Putamen (tissue), 1 donor: Measurements from ENCODE around the gene CA7.
"Not testable (repeated sequence)": the region's sequence is repeated elsewhere in the genome, so short reads cannot be mapped to it uniquely, and the experiment has no call there.

ENCODE experiments used
- DNase-seq: peaks from one replicate; pipeline ENCODE4 v3.0.0-alpha.2; 2016; ENCODE audit warnings: low spot score

CA7 gene

DNA sequence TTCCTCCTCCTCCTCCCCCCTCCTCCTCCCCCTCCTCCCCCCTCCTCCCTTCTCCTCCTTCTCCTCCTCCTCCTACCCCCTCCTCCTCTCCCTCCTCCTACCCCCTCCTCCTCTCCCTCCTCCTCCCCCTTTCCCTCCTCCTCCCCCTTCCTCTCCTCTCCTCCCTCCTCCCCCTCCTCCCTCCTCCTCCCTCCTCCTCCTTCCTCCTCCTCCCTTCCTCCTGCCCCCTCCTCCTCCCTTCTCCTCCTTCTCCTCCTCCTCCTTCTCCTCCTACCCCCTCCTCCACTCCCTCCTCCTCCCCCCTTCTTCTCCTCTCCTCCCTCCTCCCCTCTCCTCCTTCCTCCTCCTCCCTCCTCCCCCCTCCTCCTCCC is 29.5 kb downstream of the CA7 start:
- no peak for DNase-seq

DNA sequence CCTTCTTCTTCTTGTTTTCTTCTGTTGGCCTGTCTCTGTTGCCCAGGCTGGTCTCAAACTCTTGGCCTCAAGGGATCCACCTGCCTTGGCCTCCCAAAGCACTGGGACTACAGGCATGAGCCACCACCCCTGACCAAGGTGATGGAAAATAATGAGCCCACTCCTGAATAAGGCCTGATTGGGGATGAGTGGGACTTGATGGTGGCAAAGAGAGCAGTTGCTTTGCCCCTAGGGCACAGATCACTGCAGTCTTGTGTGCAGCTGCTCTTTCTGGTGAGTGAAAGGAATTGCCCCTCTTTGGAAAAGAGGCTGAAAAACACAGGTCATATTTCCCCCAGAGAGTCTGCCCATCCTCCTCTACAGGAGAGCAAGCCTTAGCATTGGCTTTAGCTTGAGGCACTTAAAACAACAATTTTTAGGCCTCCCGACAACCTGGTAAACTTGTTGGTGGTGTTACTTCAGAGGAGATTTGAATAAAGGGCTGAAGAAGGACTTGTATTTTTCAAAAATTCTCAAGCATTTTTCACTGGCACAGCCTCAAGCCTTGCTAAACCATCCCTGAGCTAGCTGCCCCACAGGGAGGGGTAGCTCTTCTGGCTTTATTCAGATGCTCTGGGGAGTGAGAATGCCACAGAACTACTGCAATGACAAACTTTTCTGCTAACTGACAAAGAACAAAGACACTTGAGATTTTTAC is 30.0 kb downstream of the CA7 start:
- DNase-seq: no peak

DNA sequence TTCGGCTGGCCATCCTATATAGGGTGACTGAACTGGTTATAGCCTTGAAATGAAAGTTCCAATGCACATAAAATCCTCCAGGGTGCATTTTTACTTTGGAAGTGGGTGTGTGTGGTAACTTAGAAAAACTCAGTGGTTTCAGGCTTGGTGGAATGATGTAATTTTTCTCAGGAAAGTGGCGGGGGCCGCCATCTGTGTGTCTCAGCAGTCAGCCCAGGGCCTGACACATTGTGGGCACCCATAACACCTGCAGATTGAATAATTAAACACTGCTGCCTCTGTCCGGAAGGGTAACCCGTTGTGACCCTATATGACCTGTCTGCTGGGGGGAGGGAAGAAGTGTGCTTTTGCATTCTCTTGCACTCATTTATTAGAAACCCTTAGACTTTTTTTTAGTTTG is 33.9 kb downstream of the CA7 start:
- DNase-seq: no peak

DNA sequence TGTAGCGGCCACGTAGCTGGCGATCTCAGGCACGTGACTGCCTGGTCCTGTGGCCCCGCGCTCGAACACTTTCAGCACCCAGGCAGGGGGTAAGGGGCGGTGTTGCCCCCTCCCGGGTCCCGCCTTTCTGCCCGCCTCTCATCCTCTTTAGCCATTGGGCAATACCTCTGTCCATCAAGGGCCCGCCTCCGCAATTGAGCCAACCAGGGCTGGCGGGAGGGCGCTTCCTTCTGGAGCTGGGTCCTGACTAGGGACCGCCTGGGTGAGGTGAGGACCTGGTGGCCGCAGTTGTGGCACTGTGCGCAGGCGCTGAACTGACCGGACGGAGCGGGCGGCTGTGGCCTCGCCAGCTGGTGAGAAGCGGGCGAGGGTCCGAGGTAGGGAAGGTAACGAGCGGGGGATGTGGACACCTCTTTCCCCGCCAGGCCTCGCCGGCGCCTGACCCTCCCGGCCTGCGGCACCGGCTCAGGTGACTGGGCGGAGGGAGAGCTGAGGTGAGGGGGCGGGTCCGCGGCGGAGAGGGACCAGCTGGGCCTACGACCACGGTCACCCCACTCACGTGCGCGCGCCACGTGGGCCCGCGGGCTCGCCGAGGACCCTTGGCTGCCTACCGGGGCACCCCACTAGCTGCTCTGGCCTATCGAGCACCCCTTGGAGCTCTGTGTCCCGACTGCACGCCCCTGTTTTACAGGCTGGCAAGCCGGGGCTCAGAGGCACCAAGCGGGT is 36.2 kb downstream of the CA7 start, which contains the start of gene PDP2:
TSS of gene PDP2 (plus strand) at position 228 of the 726 bp plus-strand sequence. CDS start 3,770 bp downstream, outside the sequence.
- peak; percentile 92 for DNase-seq

DNA sequence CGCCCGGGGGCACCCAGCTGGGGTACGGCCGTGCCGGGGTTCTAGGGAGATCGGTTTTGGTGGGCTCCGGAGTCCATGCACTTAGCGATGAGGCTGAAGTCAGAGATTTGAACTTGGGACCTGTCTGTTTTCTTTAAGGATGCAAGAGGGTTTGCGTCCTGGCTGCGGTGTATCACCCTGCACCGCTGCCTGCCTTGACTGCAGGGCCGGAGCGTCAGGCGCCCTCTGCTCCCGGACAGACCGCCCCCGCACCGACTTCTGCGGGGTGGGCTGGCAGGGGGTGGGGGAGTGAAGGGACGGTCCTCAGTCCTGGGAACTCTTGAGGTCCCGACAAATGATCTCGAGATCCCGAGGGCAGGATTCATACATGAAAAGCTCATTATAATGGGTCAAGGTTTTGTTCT is 36.8 kb downstream of the CA7 start:
- DNase-seq: no peak

DNA sequence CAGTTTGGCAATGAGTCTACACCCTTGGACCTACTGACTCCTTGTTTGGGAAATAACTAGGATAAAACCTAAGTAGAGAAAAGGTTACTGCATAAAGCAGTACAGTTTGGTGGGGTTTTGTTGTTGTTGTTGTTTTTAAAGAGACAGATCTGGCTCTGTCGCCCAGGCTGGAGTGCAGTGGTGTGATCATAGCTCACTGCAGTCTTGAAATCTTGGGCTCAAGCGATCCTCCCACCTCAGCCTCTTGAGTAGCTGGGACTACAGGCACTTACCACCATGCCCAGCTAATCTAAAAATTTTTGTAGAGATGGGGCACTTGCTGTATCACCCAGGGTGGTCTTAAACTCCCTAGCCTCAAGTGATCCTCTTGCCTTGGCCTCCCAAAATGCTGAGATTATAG is 37.3 kb downstream of the CA7 start:
- DNase-seq: no peak

DNA sequence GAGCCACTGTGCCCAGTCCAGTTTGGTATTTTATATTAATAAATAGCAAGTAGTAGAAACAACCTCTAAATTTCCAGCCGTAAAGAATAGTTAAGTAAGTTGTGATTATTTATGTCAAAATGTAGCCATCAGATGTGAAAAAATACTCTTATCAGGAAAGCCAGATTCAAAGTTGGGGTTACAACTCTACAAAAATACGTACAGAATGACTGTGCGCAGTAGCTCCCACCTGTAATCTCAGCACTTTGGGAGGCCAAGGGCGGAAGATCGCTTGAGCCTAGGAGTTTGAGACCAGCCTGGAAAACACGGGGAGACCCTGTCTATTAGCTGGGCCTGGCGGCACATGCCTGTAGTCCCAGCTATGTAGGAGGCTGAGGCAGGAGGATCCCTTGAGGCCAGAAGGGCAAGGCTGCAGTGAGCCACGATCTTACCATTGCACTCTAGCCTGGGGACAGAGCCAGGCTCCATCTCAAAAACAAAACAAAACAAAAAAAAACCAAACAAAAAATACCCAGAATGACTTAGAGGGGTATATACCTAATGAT is 37.8 kb downstream of the CA7 start:
- DNase-seq: no peak

DNA sequence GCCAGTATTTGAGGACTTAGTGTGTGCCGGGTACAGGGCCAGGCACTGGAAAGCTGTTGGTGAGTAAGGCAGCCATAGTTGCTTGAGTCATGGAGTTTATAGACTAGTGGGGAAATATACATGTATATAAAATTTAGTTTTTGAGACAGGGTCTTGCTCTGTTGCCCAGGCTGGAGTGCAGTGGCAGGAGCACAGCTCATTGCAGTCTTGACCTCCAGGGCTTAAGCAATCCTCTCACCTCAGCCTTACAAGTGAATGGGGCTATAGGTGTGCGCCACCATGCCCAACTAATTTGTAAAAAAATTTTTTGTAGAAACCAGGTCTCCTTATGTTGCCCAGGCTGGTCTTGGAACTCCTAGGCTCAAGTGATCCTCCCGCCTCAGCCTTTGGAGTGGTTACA is 38.5 kb downstream of the CA7 start:
- DNase-seq: no peak

DNA sequence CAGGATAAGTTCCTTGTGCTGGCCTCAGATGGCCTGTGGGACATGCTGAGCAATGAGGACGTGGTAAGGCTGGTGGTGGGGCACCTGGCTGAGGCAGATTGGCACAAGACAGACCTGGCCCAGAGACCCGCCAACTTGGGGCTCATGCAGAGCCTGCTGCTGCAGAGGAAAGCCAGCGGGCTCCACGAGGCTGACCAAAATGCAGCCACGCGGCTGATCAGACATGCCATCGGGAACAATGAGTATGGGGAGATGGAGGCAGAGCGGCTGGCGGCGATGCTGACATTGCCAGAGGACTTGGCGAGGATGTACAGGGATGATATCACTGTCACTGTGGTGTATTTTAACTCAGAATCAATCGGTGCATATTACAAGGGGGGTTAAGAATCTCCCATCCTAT is 41.3 kb downstream of the CA7 start:
- no peak for DNase-seq

DNA sequence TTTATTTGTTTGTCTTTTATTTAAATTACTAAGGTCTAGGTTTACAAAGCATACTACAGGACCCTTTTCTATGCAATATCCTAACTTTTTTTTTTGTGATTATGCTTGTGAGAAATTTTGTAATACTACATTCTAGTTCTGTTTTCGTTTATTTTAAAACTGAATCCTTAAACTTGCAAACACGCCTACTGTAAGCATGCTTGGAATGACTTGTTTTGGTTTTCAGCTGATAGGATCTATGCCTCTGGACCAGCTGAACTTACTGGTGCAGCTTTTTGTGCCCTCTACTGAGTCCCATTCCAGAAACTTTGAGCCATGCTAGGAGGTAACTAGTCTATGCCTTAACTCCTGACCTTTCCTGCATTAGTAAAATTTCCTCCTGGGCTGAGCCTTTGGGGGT is 42.1 kb downstream of the CA7 start:
- no peak for DNase-seq

DNA sequence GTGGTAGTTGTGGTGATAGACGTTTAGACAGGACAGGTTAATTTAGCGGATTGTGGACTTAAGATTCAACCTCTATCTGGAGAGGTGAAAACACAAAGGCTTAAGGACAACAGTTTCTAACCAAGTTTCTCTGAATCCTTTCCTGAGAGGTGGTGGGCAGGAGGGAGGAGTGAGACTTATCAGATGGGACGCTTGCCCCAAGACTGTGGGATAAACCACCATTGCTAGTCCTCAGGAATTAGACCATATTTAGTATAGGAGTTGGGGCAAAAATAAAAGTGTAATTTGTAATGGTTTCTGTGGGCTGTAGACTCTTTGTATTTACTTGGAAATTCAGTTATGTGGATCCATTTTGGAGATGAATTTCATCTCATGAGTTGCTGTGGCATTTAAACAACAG is 42.7 kb downstream of the CA7 start:
- DNase-seq: no peak

DNA sequence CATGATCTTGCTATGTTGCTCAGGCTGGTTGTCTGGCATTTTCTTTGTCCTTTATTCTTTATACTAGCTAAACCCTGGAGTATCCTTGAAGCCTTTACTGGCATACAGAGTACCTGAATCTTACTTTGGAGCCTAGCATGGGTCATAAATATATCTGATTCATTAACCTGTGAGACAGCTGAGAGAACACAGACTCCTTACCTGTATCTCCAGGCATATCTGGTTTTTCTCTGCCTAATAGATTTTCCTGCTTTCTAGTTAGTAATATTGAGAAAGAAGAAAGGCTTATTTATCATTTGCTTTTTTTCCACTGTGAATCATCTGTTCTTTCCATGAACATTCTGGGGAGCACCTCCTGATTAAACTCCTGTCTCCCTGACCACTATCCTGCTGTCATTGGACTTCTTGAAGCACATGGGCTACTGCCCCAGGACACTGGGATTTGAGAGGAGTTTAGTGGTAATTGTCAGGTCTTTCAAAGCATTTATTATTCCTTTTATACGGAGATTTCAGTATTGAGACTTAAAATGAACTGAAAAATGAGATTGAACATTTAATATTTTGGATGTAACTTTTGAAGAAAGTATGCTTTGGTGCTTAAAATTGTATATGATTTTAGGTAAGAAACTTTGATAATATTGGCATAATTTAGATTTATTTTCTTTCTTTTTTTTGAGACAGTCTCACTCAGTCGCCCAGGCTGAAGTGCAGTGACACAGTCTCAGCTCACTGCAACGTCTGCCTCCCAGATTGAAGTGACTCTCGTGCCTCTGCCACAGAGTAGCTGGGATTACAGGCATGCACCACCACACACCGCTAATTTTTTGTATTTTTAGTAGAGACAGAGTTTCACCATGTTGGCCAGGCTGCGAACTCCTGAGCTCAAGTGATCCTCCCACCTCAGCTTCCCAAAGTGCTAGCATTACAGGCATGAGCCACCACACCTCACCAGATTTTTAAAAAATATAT is 44.7 kb downstream of the CA7 start:
- DNase-seq: no peak

DNA sequence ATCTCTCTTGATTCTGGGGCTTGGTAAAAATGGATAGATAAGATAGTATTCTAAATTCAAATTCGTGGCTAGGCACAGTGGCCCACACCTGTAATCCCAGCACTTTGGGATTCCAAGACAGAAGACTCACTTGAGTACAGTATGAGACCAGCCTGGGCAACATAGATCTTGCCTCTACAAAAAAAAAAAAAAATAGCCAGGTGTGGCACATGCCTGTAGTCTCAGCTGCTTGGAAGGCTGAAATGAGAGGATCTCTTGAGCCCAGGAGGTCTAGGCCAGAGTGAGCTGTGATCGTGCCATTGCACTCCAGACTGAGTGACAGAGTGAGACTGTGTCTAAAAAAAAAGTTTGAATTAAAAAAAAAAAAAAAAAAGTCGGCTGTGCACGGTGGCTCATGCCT is 45.4 kb downstream of the CA7 start:
- no peak for DNase-seq

DNA sequence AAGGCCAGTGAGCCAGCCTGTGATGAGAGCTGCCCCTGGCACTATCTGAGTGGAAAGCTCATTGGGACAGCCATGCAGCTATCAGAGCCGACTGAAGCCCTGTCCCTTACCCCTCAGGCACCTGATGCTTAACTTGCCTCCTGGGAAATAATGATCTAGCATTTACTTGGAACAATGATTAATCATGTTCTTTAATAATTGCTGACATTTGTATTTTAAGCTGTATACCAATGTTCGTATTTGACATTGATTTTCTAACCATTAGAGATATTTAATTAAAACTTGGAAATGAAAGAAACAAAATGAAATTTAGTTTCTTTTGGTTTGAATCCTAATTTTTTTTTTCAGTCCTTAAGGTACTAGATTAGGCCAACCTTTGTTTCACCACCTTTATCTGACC is 46.6 kb downstream of the CA7 start:
- DNase-seq: no peak

DNA sequence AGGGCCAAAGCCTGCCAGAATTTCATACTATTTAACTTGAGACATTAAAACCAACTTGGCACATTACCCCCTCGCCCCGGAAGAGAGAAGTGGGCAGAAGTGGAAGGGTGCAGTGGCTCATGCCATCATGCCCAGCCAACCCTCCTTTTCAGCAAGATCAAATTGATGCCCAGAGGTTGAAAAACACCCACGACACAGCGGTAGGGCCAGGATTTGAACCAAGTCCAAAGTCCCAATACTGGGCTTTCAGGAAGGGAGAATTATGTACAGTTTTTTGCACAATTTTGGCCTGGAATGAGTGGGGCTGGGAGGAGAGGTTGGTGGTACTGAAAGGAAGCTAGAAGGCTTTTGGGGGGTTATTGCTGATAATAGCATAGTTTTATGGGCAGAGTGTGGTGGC is 47.1 kb downstream of the CA7 start:
- DNase-seq: no peak

DNA sequence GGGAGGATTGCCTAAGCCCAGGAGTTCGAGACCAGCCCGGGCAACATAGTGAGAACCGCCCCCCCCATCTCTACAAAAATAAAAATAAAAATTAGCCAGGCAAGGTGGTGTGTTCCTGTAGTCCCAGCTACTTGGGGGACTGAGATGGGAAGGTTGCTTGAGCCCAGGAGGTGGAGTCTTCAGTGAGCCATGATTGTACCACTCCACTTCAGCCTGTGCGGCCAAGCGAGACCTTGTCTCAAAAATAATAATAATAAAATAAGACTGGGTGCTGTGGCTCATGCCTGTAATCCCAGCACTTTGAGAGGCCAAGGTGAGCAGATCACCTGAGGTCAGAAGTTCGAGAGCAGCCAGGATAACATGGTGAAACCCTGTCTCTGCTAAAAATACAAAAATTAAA is 47.6 kb downstream of the CA7 start:
- no peak for DNase-seq

DNA sequence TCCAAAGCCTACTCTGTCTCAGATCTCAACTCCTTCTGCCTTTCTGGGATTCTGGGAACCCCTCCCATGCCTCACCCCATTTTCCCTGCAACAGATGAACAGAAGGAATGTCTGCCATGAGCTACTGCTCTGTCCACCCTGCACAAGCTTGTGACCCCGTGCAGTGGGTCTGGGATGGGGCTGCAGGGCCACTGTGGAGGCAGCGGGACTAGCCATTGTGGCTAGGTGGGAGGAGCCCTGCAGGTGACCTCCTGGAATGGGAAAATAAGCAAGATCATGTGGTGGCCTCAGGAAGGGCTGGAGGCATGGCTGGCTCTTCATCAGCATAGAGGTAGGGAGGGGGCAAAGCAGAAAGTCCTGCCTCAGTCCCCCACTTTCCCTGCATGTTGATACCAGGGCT is 49.8 kb downstream of the CA7 start:
- DNase-seq: no peak

DNA sequence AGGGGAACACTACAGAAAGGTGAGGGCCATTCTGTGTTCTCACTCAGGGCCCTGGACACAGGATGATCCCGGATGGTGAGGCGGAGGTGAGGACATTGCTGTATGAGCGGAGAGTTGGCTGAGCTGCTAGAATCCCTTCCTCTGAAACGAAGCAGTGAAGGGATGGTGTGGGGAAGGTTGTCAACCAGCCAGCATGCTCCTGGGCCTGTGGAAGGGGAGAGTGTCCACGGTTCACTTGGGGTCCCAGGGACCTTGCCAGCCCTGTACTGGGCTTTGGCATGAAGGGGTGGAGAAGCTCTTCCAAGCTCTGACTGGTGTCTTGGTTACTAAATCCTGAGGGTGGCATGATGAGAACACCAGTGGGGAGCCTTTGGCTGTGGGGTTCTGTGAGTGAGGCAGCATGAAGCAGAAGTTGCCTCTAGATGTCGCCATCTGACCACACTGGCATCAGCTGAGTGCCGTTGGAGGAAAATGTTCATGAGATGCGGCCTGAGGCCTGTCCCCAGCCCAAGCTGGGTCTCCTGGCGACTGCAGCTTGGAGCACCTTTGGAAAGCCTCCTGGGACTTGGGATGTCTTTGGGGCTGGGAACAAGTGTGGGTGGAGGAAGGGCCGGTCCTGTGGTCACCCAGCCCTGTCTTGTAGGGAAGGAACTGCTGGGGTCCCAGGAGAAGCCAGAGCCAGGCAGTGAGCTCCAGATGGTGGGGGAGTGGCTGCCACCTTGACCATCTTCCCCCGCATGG is 50.9 kb downstream of the CA7 start:
- peak; percentile 60 for DNase-seq

DNA sequence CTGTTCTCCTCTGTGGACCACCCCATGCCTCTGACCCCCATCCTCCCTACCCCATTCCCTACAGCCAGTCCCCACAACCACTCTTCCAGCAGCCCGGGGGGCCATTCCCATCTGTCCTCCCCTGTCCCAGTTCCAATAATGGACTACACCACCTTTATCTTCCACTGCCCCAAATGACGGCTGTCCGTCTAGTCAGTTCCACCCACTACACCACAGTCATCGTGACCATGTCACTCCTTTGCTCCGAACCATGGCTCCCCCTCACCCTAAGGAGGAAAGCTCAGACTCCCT is 51.4 kb downstream of the CA7 start:
- no peak for DNase-seq

DNA sequence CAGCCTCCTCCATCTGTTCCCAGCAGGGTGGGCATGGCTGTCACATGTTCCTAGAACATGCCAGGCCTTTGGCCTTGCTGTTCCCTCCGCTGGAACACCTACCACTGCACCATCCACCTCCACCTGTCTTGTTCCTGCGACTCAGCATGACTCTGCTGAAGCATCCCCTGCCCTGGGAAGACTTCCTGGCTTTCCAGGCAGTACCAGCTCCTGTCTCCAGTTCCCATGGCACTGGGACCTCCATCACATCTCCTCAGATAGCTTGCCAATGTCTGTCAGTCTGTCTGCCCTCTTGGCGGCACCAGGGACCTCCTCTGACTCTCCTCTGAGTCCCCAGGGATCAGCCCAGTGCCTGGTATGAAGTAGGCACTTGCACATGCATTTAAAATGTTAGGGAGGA is 51.8 kb downstream of the CA7 start:
- no peak for DNase-seq

DNA sequence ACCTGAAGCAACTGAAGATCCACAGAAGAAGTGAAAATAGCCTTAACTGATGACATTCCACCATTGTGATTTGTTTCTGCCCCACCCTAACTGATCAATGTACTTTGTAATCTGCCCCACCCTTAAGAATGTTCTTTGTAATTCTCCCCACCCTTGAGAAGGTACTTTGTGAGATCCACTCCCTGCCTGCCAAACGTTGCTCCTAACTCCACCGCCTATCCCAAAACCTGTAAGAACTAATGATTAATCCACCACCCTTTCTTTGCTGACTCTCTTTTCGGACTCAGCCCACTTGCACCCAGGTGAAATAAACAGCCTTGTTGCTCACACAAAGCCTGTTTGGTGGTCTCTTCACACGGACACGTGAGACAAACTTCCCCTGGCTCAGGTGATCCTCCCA is 52.5 kb downstream of the CA7 start:
- not testable (repeated sequence) for DNase-seq

DNA sequence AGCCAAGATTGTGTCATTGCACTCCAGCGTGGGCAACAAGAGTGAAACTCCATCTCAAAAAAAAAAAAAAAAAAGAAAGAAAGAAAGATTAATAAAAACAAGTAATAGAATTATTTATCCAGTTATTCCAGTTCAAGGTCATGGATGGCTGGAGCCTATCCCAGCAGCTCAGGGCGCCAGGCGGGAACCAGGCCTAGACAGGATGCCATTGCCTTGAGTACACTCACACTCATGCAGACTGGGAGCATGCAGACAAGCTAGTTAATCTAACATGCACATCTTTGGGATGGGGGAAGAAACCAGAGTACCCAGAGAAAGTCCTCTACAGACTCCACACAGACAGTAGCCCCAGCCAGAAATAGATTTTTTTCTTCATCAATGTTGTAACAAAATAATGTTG is 54.0 kb downstream of the CA7 start:
- DNase-seq: no peak
